ENCODE results near the gene RBM24. TPM values are rescaled to one million over a fixed set of nuclear protein-coding genes. Genes with fewer than 3 reads are reported as not detected.

Gene RBM24
- total and polyA plus RNA-seq, 2 donors from 2014 or later, result 0.47 to 1.5 TPM

GRCh38 chr6:17239260-17239659 lies 41.9 kb upstream of the RBM24 start:
- no peak for DNase-seq
- intact Hi-C loops (cut with DNase I), result no loop called here

GRCh38 chr6:17240803-17241500 lies 40.2 kb upstream of the RBM24 start:
- no peak overlapping the region for H3K4me3 ChIP-seq (ENCODE audit: low read length in 3 of 3)
- no peak for TF ChIP-seq CTCF (IDR thresholded peaks at IDR 0.05; ENCODE audit: borderline replicate concordance, extremely low read depth, insufficient read depth)
- H3K9me3 ChIP-seq (ENCODE audit: control insufficient read depth in 2 of 3, insufficient read depth in 1 of 3, low read length in 3 of 3), result peaks cover 0 to 5% (median 2%) of the 10 kb centered on the region in 3 donors
- FAIRE-seq (no peak), DNase-seq (no peak)
- no peak overlapping the region for H3K9ac ChIP-seq (ENCODE audit: low read length in 3 of 3)
- no peaks in the 10 kb centered on the region for H3K27me3 ChIP-seq (ENCODE audit: control insufficient read depth, insufficient read depth, low read length)
- H3K27ac ChIP-seq (ENCODE audit: low read depth in 2 of 2, low read length in 2 of 2), result no peak overlapping the region
- no peaks in the 10 kb centered on the region for H3K36me3 ChIP-seq (ENCODE audit: control insufficient read depth in 2 of 3, insufficient read depth in 3 of 3, low read length in 3 of 3)
- intact Hi-C loops (cut with DNase I), result no loop called here
- no peaks in the 10 kb centered on the region for H3K4me1 ChIP-seq (ENCODE audit: control insufficient read depth in 2 of 3, insufficient read depth in 2 of 3, low read depth in 1 of 3, low read length in 3 of 3)

More at GRCh38 chr6:17239260-17239659, 41.9 kb upstream of the RBM24 start:
- Histone ChIP-seq H3K36me3 (ENCODE audit: control insufficient read depth in 2 of 3, insufficient read depth in 3 of 3, low read length in 3 of 3) (no peaks in the 10 kb centered on the region), H3K4me3 (ENCODE audit: low read length in 3 of 3) (no peak overlapping the region), H3K9ac (ENCODE audit: low read length in 3 of 3) (no peak overlapping the region), H3K27ac (ENCODE audit: low read depth in 2 of 2, low read length in 2 of 2) (no peak overlapping the region), H3K9me3 (ENCODE audit: control insufficient read depth in 2 of 3, insufficient read depth in 1 of 3, low read length in 3 of 3) (peaks cover 0 to 5% (median 2%) of the 10 kb centered on the region in 3 donors), H3K27me3 (ENCODE audit: control insufficient read depth, insufficient read depth, low read length) (no peaks in the 10 kb centered on the region), H3K4me1 (ENCODE audit: control insufficient read depth in 2 of 3, insufficient read depth in 2 of 3, low read depth in 1 of 3, low read length in 3 of 3) (no peaks in the 10 kb centered on the region)
- TF ChIP-seq CTCF (IDR thresholded peaks at IDR 0.05; ENCODE audit: borderline replicate concordance, extremely low read depth, insufficient read depth), result no peak
- FAIRE-seq, result no peak

GRCh38 chr6:17242087-17242486 lies 39.1 kb upstream of the RBM24 start:
- Histone ChIP-seq H3K4me3 (ENCODE audit: low read length in 3 of 3) (no peak overlapping the region), H3K36me3 (ENCODE audit: control insufficient read depth in 2 of 3, insufficient read depth in 3 of 3, low read length in 3 of 3) (no peaks in the 10 kb centered on the region), H3K4me1 (ENCODE audit: control insufficient read depth in 2 of 3, insufficient read depth in 2 of 3, low read depth in 1 of 3, low read length in 3 of 3) (no peaks in the 10 kb centered on the region), H3K9me3 (ENCODE audit: control insufficient read depth in 2 of 3, insufficient read depth in 1 of 3, low read length in 3 of 3) (peaks cover 0 to 5% (median 2%) of the 10 kb centered on the region in 3 donors), H3K9ac (ENCODE audit: low read length in 3 of 3) (no peak overlapping the region), H3K27ac (ENCODE audit: low read depth in 2 of 2, low read length in 2 of 2) (no peak overlapping the region), H3K27me3 (ENCODE audit: control insufficient read depth, insufficient read depth, low read length) (no peaks in the 10 kb centered on the region)
- TF ChIP-seq CTCF (IDR thresholded peaks at IDR 0.05; ENCODE audit: borderline replicate concordance, extremely low read depth, insufficient read depth), result no peak
- FAIRE-seq (no peak), DNase-seq (no peak)
- intact Hi-C loops (cut with DNase I), result no loop called here
